IPS-NIHi11 (cell line): ENCODE measurements around the gene PCSK9.

Experiments used
- DNase-seq: peaks from one replicate; pipeline ENCODE4 v3.0.0; 2012; ENCODE audit warnings: mixed read lengths, low spot score

The PCSK9 gene

GRCh38 chr1:55044617-55045397, 5.5 kb downstream of the PCSK9 start:
- DNase-seq: no peak

GRCh38 chr1:55045430-55045829, 6.1 kb downstream of the PCSK9 start:
- DNase-seq: no peak

- DNase-seq: no peak
Measured at GRCh38 chr1:55046871-55047270, 7.5 kb downstream of the PCSK9 start.

- DNase-seq: no peak
Measured at GRCh38 chr1:55047611-55048010, 8.3 kb downstream of the PCSK9 start.

GRCh38 chr1:55048453-55049270, 9.3 kb downstream of the PCSK9 start:
- DNase-seq: no peak

- no peak for DNase-seq
Measured at GRCh38 chr1:55049271-55049913, 10.0 kb downstream of the PCSK9 start.

GRCh38 chr1:55049914-55050278, 10.5 kb downstream of the PCSK9 start:
- no peak for DNase-seq

GRCh38 chr1:55050283-55050682, 10.9 kb downstream of the PCSK9 start:
- no peak for DNase-seq

GRCh38 chr1:55051169-55051568, 11.8 kb downstream of the PCSK9 start:
- DNase-seq: no peak

- DNase-seq: no peak
Measured at GRCh38 chr1:55051621-55052020, 12.3 kb downstream of the PCSK9 start.

GRCh38 chr1:55052221-55053142, 13.1 kb downstream of the PCSK9 start:
- DNase-seq: no peak

GRCh38 chr1:55053265-55053954, 14.1 kb downstream of the PCSK9 start:
- no peak for DNase-seq

GRCh38 chr1:55054396-55054795, 15.0 kb downstream of the PCSK9 start:
- DNase-seq: no peak

GRCh38 chr1:55055084-55055882, 15.9 kb downstream of the PCSK9 start:
- no peak for DNase-seq

- DNase-seq: no peak
Measured at GRCh38 chr1:55055951-55056631, 16.7 kb downstream of the PCSK9 start.

- DNase-seq: no peak
Measured at GRCh38 chr1:55056632-55056992, 17.3 kb downstream of the PCSK9 start.

- no peak for DNase-seq
Measured at GRCh38 chr1:55057270-55057955, 18.1 kb downstream of the PCSK9 start.

- no peak for DNase-seq
Measured at GRCh38 chr1:55057956-55058298, 18.6 kb downstream of the PCSK9 start.
